ENCODE measurements around the gene TFR2.

DNA sequence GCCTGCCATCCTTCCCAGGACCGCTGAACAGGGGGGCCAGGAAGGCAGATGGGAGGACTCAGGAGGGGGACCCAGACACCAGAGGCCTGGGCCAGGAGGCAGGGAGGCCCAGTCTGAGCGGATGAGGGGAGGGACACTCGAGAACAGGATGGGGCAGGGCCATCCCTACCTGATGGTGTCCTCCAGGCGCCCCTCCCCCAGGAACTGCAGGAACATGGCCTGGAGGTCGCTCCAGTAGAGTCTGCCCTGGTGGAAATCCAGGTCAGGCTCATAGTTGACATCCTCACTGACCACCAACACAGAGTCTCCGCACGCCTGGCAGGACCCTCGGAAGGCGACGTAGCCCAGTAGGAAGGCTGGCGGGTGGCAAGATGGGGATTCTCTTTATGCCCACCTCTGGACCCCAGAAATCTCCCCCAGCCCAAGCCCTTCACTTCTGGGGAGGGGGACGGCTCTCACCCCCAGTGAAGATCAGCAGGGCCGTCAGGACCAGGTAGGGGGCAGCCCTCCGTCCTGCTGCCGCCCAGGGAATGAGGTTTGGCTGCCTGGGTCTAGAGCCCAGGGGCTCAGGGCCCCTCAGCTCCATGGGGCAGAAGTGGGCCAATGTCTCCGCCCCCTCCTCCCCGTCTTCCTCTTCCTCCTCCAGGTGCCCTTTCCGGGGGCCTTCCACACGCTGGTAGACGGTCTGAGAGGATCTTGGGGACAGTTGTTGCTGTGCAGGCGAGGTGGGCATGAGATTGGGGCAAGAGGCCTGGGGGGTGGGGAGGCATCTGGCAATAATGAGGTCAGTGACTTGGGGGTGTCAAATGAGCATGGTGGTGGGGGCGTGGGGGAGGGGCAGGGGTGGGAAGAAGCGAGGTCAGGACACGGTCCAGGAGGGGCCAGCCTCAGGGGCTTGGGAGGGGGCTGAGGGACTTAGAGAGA, 573 bp downstream of the TFR2 start:
- TF ChIP-seq POLR2A (IDR thresholded peaks at IDR 0.05; ENCODE audit: low read depth, low read length), result no peak
- TF ChIP-seq POLR2AphosphoS5 (IDR thresholded peaks at IDR 0.05; ENCODE audit: low read depth, low read length), result no peak
